ENCODE measurements around the gene CDKN2B-AS1. TPM values are rescaled to one million over a fixed set of nuclear protein-coding genes. Genes with fewer than 3 reads are reported as not detected.

The CDKN2B-AS1 gene
- total and polyA plus RNA-seq, 2 donors (not counting 1 experiment from before 2014, with no cell fraction given) = 1.3 to 2.5 TPM

DNA sequence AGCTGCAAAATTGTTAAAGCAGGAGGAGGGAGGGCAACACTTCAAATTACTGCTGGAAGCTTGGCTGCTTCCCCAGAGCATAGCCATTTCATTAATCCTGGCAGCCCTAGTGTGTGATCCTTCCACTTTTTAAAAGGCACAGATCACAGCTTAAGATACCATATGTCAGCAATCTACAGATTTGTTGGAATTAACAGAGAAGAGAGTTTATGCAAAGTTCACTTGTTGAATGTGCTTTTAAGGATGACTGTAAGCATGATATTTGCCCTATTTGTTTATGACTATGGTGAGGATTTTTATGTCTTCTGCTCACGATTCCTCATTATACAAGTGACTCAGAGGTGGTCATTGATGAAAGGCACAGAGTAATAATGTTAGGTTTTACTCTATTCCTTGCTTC, 170.6 kb downstream of the CDKN2B-AS1 start:
- Histone ChIP-seq H3K27ac (ENCODE audit: low read length in 2 of 2) (no peak overlapping the region), H4K20me1 (ENCODE audit: control insufficient read depth, insufficient read depth, low read length, poor library complexity, severe bottlenecking) (no peaks in the 10 kb centered on the region), H3K36me3 (replicated peaks in 1 of 2; ENCODE audit: control extremely low read depth in 1 of 2, control insufficient read depth in 1 of 2, extremely low read depth in 1 of 2, insufficient read depth in 2 of 2, low read length in 1 of 2) (no peaks in the 10 kb centered on the region), H3K27me3 (replicated peaks in 1 of 4; ENCODE audit: control extremely low read depth in 1 of 4, control insufficient read depth in 3 of 4, insufficient read depth in 4 of 4, low read length in 3 of 4) (no peaks in the 10 kb centered on the region), H3K9ac (ENCODE audit: low read length) (no peak overlapping the region), H3K4me3 (ENCODE audit: control extremely low read depth in 1 of 5, extremely low read depth in 1 of 5, insufficient read depth in 1 of 5, low read depth in 2 of 5, low read length in 4 of 5) (no peak overlapping the region), H3K4me2 (replicated peaks; ENCODE audit: low read depth, low read length, poor library complexity, severe bottlenecking) (peak overlapping the region; percentile 34), H3K79me2 (ENCODE audit: control insufficient read depth, insufficient read depth, low read length) (no peaks in the 10 kb centered on the region), H3K4me1 (ENCODE audit: control insufficient read depth in 2 of 2, insufficient read depth in 2 of 2, low read length in 2 of 2) (peaks cover 19 to 34% of the 10 kb centered on the region in 2 donors), H3K9me3 (ENCODE audit: control extremely low read depth in 1 of 3, control insufficient read depth in 2 of 3, insufficient read depth in 1 of 3, low read length in 2 of 3) (peaks cover 0 to 3% (median 0%) of the 10 kb centered on the region in 3 donors), H2AFZ (ENCODE audit: insufficient read depth, low read depth, low read length, poor library complexity, severe bottlenecking) (peak overlapping the region; percentile 3)
- TF ChIP-seq CTCF (IDR thresholded peaks at IDR 0.05) = no peak
- no peak for TF ChIP-seq EZH2 (IDR thresholded peaks at IDR 0.05; ENCODE audit: borderline replicate concordance, insufficient read depth, low read depth, low read length, poor library complexity, severe bottlenecking)
- Mint-ChIP-seq H3K27me3 (no peaks in the 10 kb centered on the region), H3K9me3 (ENCODE audit: insufficient read depth) (no peaks in the 10 kb centered on the region), H3K27ac (peak overlapping the region; percentile 16), H3K4me3 (peak overlapping the region; percentile 23), H3K4me1 (peaks cover 35% of the 10 kb centered on the region)
- no CpG with 5 or more reads among the region's 1 CpG for WGBS (ENCODE audit: insufficient coverage)
- ChIA-PET CTCF (interaction anchor here (0.6 to 1.5 kb wide), 2 partner anchors 17 to 21 kb away, joined by 3 read pairs; no protein-coding TSS in a partner anchor), POLR2A (no interaction called here)
- ATAC-seq (ENCODE audit: low read depth) (no peak), DNase-seq (no peak)
- intact Hi-C loops (cut with micrococcal nuclease) = no loop called here

- no peak for TF ChIP-seq CTCF (IDR thresholded peaks at IDR 0.05)
- no peak for TF ChIP-seq EZH2 (IDR thresholded peaks at IDR 0.05; ENCODE audit: borderline replicate concordance, insufficient read depth, low read depth, low read length, poor library complexity, severe bottlenecking)
- H3K79me2 ChIP-seq (ENCODE audit: control insufficient read depth, insufficient read depth, low read length) = no peaks in the 10 kb centered on the region
- intact Hi-C loops (cut with micrococcal nuclease) = no loop called here
- POLR2A ChIA-PET = no interaction called here
- H3K36me3 ChIP-seq (replicated peaks in 1 of 2; ENCODE audit: control extremely low read depth in 1 of 2, control insufficient read depth in 1 of 2, extremely low read depth in 1 of 2, insufficient read depth in 2 of 2, low read length in 1 of 2) = no peaks in the 10 kb centered on the region
- H3K9ac ChIP-seq (ENCODE audit: low read length) = no peak overlapping the region
- DNase-seq = no peak
- peak overlapping the region; percentile 53 for H3K4me2 ChIP-seq (replicated peaks; ENCODE audit: low read depth, low read length, poor library complexity, severe bottlenecking)
- ATAC-seq (ENCODE audit: low read depth) = no peak
- H4K20me1 ChIP-seq (ENCODE audit: control insufficient read depth, insufficient read depth, low read length, poor library complexity, severe bottlenecking) = no peaks in the 10 kb centered on the region
- no peaks in the 10 kb centered on the region for H3K27me3 ChIP-seq (replicated peaks in 1 of 4; ENCODE audit: control extremely low read depth in 1 of 4, control insufficient read depth in 3 of 4, insufficient read depth in 4 of 4, low read length in 3 of 4)
- H3K9me3 ChIP-seq (ENCODE audit: control extremely low read depth in 1 of 3, control insufficient read depth in 2 of 3, insufficient read depth in 1 of 3, low read length in 2 of 3) = no peaks in the 10 kb centered on the region
- no peak overlapping the region for H3K27ac ChIP-seq (ENCODE audit: low read length in 2 of 2)
- no peaks in the 10 kb centered on the region for H3K27me3 Mint-ChIP-seq
- no peak overlapping the region for H2AFZ ChIP-seq (ENCODE audit: insufficient read depth, low read depth, low read length, poor library complexity, severe bottlenecking)
- CTCF ChIA-PET = interaction anchor here (1.2 kb wide), 1 partner anchor 63 kb away, joined by 4 read pairs; no protein-coding TSS in a partner anchor
- no peak overlapping the region for H3K27ac Mint-ChIP-seq
- no peak overlapping the region for H3K4me3 ChIP-seq (ENCODE audit: control extremely low read depth in 1 of 5, extremely low read depth in 1 of 5, insufficient read depth in 1 of 5, low read depth in 2 of 5, low read length in 4 of 5)
- no peak overlapping the region for H3K4me3 Mint-ChIP-seq
- H3K9me3 Mint-ChIP-seq (ENCODE audit: insufficient read depth) = no peaks in the 10 kb centered on the region
- peaks cover 60% of the 10 kb centered on the region for H3K4me1 Mint-ChIP-seq
- WGBS (ENCODE audit: insufficient coverage) = no CpG with 5 or more reads among the region's 2 CpGs
- peaks cover 40 to 57% of the 10 kb centered on the region in 2 donors for H3K4me1 ChIP-seq (ENCODE audit: control insufficient read depth in 2 of 2, insufficient read depth in 2 of 2, low read length in 2 of 2)
These were observed 174.7 kb downstream of the CDKN2B-AS1 start for GRCh38 chr9:22169243-22169642.
